Suppressor macrophage treated with lipopolysaccharide for 1 hour (primary cell): ENCODE data around the gene AGBL5.

Experiments
- DNase-seq, 3 donors: peaks; one replicate each; pipeline ENCODE4 v3.0.0-alpha.2; 2020 to 2022

Gene AGBL5

DNA sequence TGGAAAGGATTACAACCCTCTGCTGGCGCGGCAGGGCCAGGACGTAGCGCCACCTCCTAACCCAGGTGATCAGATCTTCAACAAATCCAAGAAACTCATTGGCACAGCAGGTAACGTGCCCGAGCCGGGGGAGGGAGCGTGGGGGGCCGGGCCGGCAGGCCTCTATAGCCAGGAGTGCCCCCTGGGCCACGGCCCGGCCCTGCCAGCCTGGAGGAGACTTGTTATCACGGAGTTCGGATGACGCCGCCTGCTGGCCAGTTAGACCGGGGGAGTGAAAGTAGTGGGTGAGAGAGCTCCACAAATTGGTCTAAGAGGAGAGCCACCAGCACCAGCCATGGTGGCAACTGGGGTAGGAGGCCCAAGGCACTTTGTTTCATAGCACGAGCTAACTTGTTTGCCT lies 27.3 kb upstream of the AGBL5 start:
- no peak for DNase-seq

DNA sequence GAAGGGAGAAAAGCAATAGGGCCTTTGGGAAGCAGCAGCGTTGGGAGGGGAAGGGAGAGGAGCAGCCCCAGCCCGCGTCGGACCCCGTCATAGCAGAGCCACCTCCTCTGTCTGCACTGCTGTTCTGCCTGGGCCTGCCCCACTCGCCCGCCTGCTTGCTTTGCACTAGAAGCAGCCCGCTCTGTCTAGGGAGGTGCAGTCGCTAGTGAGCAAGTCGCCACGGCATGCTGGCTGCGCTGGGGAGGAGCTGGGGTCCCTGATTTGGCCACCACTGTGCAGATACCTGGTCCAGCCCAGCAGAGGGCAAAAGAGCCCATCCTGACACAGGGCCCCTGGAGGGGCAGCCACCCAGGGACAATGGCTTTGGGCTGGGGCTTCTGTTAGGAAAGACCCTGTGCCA lies 26.7 kb upstream of the AGBL5 start:
- no peak for DNase-seq

GRCh38 chr2:27025281-27025800 lies 26.1 kb upstream of the AGBL5 start:
- DNase-seq: no peak

DNA sequence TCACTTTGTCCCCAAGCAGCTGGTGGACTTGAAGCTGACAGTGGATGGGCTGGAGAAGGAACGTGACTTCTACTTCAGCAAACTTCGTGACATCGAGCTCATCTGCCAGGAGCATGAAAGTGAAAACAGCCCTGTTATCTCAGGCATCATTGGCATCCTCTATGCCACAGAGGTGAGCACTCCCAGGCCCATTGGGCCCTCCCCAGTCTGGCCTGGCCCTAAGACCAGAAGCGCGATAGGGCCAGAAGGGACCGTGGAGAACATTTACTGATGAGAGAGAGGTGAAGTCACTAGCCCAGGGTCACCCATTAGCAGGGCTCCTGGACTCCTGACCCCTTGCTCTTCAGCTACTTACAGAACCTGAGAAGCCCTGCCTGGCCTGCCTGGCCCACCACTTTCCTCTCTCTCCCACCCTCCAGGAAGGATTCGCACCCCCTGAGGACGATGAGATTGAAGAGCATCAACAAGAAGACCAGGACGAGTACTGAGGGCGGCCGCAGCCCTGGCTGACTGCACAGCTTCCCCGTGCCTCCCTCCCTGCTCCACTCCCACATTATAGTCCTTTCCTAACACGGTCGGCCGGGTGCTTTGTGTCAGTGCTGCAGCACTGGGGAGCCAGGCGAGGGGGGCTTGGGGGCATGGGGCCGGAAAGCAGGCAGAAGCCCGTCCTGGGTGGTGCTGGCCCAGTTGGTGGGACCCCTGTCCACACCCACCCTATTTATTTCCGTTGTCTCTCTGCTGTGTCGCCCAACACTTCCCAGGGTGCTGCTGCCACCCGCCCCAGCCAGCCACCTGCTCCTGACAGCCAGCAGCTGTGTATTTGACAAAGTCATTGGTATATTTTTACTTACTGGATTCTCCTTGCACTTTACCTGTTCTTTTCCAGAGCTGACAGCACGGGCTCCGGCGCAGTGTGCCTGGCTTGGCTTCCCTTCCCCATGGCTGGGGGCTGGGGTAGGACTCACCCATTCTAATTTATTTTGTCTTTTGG lies 25.3 kb upstream of the AGBL5 start:
- DNase-seq: no peak

- DNase-seq: no peak
Measured at GRCh38 chr2:27027211-27027651, 24.2 kb upstream of the AGBL5 start.

DNA sequence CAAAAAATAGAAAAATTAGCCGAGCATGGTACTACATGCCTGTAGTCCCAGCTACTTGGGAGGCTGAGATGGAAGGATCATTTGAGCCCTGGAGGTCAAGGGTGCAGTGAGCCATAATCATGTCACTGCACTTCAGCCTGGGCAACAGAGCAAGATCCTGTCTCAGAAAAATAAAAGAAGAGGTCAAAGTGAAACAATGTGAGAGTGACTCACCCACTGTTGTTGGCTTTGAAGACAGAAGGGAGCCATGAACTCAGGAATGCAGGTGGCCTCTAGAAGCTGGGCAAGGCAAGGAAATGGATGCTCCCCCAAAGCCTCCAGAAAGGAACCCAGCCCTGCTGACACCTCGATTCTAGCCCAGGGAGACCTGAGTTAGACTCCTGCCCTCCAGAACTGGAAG lies 22.4 kb upstream of the AGBL5 start:
- DNase-seq: no peak

DNA sequence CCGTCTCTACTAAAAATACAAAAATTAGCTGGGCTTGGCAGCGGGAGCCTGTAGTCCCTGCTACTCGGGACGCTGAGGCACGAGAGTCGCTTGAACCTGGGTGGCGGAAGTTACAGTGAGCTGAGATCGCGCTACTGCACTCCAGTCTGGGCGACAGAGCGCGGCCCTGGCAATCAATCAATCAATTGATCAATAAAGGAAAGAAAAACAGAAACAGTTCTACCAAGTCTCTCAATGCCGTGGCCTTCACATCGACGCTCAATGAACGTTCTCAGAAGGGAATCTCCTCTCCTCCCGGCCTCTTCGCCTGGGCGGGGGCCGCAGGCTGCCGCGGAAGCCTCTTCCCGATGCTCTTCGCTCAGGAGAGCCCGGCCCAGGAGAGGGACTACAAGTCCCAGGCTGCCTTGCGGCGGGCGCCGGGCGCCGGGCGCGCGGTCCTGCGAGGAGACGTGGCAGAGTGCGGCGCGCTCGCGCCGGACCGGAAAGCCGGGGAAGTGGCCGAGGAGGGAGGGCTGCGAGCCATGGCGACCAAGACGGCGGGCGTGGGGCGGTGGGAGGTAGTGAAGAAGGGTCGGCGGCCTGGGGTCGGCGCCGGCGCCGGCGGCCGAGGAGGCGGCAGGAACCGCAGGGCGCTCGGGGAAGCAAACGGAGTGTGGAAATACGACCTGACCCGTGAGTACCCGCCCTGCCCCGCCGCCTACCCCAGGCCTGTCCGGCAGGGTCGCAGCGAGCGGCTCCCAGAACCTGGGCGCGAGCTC lies 18.8 kb upstream of the AGBL5 start, which contains the start of gene TMEM214:
TSS of gene TMEM214 (plus strand) at position 471 of the 758 bp plus-strand sequence. CDS start at position 522, 51 bp downstream.
- DNase-seq: peak; percentile 90 to 96 (median 93)

- DNase-seq: no peak
Measured at GRCh38 chr2:27033253-27033852, 18.1 kb upstream of the AGBL5 start.

DNA sequence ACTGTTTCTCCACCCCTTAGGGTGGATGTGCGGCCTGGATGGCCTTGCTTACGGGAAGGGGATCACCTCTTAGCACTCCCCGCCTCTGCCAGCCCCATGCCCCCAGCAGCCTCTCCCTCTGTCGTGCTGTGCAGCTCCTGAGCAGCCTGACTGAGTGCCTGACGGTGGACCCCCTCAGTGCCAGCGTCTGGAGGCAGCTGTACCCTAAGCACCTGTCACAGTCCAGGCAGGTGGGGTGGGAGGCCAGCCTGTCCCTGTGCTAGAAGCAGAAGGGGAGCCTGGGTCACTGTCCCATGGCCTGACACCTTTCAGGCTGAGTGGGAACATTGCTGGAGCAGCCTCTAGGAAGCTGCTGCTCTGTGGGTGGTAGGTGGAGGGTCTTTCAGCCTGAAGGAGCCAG lies 13.5 kb upstream of the AGBL5 start:
- no peak for DNase-seq

GRCh38 chr2:27038631-27039339 lies 12.7 kb upstream of the AGBL5 start:
- no peak for DNase-seq

- no peak for DNase-seq
Measured at GRCh38 chr2:27039426-27039825, 12.0 kb upstream of the AGBL5 start.

DNA sequence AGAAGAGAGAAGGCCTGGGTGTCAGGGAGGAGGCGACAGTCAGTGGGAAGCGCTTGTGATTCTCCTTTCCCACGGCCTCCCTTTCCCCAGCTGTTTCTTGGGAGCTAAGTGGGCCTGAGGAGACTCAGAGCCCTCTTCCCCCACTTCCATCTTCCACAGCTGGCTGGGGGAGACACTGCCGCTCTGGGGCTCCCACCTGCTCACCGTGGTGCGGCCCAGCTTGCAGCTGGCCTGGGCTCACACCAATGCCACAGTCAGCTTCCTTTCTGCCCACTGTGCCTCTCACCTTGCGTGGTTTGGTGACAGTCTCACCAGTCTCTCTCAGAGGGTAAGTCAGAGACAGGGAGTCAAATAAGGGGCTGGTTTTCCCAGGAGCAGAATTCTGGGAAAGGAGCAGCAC lies 11.6 kb upstream of the AGBL5 start:
- no peak for DNase-seq

DNA sequence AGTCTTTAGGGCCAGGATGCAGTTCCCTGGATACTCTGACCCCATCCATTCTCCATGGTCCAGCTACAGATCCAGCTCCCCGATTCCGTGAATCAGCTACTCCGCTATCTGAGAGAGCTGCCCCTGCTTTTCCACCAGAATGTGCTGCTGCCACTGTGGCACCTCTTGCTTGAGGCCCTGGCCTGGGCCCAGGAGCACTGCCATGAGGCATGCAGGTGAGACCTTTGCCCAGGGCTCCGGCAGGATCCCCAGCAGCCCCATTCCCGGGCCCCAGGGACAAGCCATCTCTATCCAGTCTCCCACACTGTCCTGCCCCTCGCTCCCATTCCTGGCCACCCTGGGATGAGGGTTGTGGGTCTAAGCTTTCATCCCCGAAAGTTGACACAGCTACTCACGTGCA lies 11.2 kb upstream of the AGBL5 start:
- DNase-seq: no peak

DNA sequence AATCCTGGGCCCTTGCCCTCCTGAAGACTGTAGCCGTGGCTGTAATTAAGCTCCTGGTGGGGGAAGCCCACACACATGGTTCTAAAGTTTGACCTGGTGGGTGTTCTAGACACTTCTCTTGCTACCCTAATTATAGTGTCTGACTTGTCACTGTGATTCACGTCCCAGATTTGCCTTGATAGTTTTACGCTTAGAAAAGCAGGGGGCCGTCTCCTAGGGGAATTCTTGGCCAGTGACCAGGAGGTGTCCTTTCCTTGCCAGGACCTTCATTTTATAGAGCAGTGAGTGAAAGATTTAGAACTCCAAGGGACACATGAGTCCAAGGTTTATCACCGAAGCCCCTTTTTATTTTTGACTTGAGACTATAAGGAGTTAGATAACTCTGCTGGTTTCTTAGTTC lies 9.7 kb upstream of the AGBL5 start:
- no peak for DNase-seq

GRCh38 chr2:27042159-27042661 lies 9.3 kb upstream of the AGBL5 start:
- no peak for DNase-seq

DNA sequence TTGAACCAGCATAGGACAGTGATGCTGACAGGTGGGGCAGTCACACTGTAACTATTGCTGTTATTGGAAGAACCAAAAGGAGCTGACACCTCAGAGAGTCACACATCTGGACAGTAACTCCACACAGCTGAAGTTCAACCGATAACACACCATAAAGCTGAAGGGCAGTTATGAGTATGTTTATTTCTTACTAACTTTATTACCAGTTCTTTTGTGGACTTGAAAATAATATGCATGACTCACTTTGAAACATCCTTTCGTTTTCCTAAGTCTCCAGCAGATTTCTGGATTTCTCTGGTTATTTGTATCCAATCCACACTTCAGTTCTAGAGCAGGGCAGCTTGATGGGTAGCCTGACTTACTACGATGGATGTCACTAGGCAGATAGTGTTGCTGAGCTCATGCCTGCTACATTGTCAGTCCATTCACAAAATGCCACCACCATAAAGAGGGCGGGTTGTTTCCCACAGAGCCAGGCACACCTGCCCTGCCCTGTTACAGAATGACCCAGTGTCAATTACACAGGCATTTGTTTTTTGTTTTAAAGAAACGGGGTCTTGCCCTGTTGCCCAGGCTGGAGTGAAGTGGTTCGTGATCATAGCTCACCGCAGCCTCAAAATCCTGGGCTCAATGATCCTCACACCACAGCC lies 8.4 kb upstream of the AGBL5 start:
- DNase-seq: no peak

DNA sequence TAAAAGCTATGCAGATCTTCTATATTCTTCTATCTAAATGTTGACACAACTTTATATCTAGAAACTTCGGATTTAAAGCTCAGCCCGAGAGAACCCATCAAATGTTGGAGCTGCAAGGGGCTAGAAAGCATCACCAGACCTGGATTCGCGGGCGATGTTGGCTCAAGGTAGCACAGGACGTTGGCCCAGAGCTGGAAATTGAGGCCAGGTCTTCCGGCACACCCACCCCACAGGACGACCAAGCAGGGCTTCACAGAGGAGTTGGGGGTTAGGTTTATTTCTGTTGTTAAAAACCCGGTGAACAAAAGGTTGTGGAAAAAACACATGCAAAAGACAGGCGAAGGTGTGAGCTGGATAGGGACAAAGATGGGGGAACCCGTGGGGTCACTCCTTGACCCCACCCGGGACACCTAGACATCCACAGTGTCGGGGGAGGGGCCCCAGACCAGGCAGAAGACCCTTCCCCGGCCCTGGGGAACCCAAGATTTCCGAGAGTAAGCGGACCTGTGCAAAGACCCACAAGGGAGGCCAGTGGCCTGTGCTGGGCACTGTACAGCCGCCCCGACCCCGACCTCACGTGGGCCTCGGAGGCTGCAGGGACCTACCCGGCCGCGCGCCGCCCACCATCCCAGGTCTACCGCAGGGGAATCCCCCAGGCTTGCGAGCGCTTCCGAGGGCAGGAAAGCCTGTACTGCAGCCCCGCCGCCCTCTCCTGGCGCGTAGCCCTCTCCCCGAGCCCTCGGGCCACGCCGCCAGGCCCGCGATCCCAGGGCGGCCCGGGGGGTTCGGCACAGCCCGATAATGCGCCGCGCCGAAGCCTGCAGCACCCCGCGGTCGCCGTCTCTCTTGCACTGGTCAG lies 1.8 kb upstream of the AGBL5 start:
- DNase-seq: peak; percentile 64 to 82 (median 67)

GRCh38 chr2:27050281-27050995 lies 1.0 kb upstream of the AGBL5 start:
- peak; percentile 91 to 95 (median 94) for DNase-seq

DNA sequence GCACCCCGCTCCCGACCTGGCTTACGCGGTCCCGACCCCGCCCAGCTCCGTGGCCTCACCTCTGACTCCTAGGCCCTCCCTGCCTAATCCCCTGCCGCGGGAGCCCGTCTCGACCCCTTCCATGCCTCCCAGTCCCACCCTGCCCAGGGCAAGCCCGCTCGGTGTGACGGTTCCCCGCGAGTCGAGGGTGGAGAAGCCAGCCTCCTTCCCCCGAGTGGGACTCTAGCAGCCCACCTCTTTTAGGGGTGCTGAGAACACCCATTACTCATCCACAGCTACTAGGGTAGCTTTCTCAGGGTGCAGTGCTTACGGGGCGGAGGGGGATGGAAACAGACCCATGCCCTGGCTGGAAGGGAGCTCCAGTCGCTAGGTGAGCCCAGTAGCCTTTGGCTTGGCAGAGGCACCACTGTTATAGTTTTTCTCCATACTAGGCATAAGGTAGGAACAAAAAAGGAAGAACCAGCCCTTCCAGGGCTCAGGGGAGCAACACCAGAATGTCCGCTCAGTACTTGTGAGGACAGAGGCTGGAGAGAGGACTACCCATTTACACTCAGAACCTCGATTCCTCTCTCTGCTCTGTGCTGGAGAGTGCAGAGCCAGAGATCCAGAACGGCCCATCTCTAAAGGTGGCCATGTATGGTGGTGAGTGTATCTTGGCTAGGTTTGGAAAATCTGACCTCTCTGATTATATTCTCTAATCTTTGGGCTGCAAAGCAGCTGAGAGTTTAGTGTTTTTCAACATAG lies 606 bp downstream of the AGBL5 start:
- no peak for DNase-seq
